ENCODE data around the gene ZFP91.

Gene ZFP91

DNA sequence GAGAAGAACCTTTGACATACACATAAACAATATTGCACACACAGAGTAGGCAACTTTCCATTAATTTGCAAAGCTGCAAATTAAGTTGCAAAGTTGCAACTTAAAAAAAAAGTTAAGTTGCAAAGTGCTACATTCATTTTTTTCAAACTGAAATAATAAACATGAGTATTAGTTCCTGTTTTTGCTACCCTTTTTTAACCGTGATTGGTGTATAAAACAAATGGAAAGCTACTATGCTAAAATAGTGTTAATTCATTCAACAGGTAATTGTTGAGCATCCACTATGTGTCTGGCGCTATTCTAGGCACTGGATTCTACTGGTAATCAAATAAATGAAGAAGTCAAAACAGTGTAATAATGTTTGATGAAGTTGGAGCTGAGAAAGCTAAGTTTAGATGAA lies 8.1 kb downstream of the ZFP91 start:
- no peak for DNase-seq

DNA sequence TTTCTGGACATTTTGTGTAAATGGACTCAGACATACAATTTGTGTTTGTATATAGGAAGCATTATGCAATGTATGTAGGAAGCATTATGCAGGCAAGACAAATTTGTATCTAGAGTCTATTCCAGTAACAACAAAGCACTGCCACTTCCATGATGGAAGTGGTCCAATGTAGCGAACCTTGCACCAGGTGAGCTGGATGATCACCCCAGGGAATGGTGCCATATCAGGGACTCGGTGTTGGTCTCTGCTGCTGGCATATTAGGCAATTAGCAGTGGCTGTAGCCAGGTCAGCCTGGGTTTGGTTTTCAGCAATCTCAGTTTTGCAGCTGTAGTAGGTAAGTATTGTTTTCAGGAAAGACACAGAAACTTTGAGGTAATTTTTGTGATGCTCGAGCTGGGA lies 12.8 kb downstream of the ZFP91 start:
- DNase-seq = no peak

DNA sequence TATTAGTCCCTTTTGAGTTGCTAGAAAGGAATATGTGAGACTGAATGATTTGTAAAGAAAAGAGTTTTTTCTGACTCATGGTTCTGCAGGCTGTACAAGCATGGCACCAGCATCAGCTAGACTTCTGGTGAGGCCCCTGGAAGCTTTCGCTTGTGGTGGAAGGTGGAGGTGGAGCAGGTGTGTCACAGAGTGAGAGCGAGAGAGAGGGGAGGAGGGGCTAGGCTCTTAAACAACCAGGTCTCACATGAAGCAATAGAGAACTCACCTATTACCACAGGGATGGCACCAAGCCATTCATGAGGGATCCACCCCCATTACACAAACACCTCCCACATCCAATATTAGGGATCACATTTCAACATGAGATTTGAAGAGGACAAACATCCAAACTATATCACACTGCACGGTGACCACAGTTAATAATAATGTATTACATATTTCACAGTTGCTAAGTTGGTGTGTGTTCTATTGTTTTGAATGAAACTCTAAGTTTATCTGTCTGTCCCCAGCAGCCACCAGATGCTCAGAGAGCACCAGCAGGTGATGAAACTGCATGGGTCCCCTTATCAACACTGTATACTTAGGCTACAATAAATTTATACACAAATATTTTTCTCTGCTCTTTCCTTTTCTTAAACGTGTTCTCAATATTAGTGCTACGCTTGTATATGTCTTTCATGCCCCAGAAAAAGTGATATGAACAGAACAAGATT lies 14.1 kb downstream of the ZFP91 start:
- peak in 2 of 3 experiments; percentile 57 to 74 for DNase-seq

DNA sequence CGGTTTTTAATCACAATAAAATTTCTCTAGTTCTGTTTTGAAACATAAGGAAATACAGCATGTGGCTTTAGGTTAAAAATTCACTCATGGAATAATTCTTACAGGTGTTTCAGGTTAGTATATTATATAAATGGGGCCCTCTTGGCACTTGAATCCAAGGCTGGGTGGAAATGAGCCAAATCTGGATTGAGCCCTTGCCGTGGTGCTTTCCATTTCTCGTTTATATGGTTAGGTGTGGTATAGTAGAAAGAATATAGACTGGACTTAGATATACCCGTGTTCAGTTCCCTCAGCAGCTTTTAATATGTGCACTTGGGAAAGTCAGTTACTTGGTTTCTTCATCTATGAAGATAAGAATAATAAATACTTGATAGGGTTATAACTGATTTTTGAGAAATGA lies 16.0 kb downstream of the ZFP91 start:
- no peak for DNase-seq

DNA sequence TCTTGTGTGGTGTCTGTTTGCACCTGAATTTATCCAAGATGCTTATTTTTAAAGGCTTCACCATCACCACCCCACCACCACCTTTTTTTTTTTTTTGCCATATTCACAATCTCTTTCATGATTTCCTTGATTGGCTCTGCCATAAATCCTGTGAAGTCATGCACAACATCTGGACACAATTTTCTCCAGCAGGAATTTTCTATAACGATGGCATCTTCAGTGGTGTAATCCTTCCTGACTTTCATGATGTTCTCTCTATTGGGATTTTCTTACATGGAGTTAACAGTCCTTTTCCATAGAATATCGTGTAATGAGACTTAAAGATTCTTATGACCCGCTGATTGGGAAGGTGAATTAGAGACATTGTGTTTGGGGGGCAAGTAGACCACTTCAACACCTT lies 17.8 kb downstream of the ZFP91 start:
- DNase-seq = no peak

DNA sequence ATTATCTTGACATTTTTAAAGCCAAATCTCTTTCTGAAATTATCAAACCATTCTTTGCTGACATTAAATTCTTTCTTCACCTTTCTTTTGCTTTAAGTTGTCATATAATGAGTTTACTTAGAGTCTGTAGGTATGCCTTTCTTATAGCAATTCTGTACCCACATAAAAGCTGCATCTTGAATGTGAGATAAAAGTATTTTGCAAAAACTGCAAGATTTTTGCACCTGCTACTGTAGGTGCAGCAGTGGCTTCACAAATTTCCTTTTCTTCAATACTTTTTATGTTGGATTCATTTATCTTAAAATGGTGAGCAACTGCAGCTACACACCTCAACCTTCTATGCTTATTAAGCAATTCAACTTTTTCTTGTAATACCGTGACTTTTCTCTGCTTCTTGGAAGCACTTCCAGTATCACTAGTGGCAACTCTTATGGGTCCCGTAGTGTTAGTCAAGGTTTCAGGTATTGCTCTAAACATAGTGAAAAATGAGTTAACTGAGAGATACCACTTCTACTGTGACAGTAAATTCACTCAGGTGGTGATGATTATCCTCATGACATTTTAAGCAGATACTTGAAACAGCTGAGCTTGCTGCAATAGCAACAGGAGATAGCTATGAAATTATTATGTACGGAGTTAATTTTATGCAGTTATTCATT lies 18.8 kb downstream of the ZFP91 start:
- no peak for DNase-seq

DNA sequence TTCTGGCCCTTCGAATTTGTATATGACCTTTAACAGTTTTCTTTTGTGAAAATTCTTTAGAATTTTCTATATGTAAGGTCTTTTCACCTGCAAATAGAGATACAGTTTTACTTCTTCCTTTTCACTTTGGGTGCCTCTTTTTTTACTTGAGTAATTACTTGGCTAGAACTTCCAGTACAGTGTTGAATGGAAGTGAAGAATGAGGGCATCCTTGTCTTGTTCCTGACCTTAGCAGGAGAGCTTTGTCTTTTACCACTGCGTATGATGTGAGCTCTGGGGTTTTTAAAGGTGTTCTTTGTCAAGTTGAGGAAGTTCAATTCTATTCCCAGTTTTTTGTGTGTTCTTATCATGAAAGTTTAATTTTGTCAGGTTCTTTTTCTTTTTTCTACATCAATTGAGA lies 21.6 kb downstream of the ZFP91 start:
- DNase-seq = no peak

DNA sequence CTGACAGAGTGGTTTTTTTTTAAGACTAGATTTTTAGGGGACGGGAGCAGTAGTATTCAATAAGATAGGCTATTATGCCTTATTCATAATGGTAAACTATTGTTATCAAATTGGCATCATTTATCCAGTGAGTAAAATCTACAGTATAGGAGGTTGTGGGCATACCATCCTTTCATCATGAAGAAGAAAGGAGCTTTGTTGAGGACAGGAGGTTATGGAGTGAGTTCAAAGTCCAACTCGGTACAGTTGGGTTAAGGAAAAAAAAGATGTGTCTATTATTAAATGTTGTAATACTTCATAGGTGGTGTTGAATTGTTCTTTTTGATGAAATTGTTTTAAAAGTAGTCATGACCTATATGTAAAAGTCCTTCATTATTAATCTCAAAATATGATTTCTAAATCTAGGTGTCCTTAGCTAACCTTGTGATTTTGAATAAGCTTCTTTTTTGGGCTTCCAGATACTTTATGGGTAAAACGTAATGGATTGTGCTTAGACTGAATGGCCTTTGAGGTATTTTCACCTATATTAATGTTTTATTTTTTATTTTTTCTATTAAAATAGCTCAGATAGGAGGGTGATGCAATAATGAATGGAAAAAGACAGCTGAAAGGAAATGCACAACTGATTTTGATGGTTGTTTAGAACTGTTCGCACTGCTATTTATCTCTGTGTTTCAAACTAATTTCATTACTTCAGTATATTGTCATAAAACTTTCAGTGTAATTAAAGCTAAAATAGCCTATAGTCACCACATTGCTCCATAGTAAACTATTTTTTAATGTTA lies 28.3 kb downstream of the ZFP91 start:
- DNase-seq = no peak

DNA sequence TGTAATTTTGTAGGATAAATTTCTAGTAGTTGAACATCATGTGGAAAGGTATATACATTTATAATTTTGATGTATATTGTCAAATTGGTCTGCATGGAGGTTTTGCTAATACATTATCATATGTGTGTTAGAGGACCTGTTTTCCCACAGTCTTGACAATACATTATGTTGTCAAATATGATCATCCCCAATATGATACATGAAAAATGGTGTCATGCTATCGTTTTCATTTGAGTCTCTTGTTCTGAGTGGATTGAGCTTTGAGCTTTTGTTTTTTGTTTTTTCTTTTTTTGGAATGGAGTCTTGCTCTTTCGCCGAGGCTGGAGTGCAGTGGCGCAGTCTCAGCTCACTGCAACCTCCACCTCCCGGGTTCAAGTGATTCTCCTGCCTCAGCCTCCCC lies 29.5 kb downstream of the ZFP91 start:
- no peak for DNase-seq

DNA sequence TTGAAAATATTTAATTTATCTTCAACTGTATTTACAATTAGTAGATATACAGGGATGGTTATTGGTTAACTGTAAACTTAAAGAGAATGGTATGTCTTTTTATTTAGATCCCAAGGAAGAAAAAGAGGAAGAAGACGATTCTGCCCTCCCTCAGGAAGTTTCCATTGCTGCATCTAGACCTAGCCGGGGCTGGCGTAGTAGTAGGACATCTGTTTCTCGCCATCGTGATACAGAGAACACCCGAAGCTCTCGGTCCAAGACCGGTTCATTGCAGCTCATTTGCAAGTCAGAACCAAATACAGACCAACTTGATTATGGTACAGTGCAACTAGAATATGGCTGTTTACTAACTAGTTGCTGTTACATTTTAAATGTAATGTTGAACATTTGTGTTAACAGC lies 30.9 kb downstream of the ZFP91 start:
- no peak for DNase-seq

DNA sequence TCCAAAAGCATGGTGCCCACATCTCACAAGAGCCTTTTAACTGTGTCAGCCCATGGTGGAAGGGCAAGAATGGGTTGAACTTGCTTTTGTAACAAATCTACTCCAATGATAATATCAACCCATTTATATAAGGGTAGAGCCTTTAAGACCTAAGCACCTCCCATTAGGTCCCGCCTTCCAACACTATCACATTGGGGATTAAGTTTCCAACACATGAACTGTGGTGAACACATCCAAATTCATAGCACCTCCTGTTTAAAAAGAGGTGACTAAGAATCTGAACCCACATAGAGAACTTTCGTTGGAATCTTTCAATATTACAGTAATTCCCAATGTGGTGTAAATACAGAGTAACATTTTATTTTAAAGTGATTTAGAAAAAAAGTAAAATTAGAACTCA lies 34.4 kb downstream of the ZFP91 start:
- DNase-seq = no peak

DNA sequence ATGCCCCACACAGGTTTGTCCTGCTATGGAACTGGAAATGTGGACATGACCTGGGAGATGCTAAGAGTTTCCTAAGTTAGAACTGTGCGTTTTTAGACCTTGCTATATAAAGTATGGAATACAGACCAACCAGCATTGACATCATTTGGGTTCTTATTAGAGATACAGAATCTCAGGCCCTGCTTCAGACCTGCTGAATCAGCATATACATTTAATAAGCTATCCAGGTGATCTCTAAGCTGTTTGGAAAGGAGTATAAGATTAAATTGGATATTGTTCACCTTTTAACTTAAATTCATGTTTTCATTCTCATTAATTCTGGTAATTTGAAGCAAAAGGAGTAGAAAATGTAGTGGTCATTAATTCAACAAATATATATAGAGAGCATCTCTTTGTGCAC lies 36.7 kb downstream of the ZFP91 start:
- DNase-seq = no peak

DNA sequence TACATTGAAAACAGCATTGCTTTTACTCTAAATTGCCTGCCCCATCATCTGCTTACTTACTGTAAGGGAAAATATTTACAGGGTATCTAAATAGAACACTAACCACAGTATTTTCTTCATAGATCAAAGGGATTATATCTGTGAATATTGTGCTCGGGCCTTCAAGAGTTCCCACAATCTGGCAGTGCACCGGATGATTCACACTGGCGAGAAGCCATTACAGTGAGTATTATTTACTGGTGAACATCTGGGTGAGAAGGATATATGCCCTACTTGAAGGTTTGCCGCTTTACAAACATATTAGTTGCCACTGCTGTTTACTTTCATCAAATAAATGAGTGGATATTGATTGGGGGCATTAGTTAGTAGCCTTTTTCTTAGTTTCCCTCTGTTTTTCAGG lies 37.7 kb downstream of the ZFP91 start:
- no peak for DNase-seq

DNA sequence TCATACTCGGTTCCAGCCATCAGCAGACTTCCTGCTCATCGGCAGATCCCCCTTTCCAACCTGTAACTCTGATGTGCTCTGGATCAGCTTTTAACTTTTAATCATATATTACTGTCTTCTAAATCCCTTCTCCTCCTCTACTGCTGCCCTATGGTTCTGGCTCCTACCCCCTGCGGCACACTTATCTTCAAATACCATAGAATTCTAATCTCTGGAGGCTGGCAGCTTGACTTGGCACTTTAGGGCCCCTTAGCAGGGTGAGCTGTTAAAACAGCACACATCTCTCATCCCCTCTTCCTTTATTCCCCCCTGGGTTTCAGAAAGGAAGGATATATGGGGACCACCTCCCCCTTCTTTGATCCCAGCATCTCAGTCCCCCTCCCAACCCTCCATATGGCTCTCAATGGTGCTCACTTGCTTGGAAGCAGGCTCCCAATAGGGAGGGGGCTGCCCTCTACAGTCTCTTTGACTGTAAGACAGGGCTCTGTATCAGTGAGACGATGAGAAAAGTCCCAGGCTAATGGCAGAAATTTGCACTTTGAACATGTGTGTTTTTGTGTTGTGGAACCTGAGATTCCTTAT lies 39.2 kb downstream of the ZFP91 start:
- DNase-seq = no peak

DNA sequence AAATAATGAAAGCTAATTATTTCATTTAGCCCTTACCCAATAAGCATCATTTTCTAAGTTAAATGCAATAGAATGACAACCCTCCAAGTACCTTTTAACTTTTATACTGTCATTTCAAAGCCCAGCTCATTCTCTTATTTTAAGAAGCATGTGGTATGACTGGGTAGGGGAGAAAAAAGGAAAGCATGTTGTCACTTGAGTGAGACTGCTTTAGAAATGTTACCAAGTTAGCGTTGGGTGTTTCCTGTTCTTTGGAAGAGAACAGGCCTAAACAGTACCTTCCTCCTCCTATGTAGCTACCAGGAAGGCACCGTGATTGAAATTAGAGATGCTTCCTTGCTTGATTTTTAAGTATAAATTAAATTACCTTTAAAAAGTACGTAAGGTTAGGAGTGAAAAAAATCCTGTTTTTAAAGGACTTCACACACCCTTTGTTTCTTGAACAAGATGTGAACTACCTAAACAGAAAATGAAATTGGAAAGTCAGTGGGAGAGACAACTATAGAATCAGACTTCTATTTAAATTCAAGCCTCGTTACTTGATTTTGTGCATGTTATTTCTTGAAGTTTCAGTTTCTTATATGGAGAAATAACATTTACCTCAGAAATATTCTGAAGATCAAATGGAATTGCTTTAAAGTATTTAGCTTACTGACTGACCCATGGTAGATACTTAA lies 42.9 kb downstream of the ZFP91 start:
- no peak for DNase-seq

DNA sequence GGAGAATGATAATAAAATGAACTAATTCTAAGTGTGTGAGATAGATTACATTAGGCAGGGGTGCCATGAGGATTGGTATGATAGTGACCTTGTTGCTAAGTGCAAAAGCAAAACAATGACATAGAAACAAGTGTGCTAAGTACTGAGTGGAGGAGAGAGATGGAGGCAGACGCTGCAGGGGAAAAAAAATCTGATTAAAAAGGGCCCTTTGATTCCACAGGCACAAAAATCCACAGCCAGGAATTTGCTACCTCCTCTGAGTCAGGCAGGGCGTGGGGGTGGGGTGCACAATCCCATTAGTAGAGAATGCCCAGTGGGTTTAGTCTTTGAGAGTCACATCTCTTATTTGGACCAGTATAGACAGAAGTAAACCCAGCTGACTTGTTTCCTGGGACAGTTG lies 43.5 kb downstream of the ZFP91 start, which contains the start of gene CNTF:
CNTF (plus strand) TSS at position 322 of the 400 bp plus-strand sequence. CDS start 88 bp downstream, outside the sequence.
- DNase-seq = peak in 1 of 3 experiments; percentile 37

DNA sequence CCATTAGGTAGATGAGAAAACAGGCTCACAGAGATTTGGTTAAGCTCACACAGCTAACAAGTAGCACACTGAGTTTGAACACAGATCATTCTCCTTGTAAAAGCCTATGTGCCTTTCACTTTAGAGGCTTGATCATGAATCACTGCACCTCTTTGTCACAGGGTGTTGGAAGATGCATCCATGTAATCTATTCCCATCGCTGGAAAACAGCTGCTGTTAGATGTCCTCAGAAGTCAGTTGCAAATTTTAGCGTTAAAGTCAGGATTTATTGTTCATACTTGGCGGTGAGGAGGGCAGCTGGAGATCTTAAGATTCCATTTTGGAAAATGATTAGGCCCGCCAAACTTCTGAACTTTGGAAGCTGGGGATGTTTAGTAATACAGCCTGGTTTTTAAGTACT lies 46.2 kb downstream of the ZFP91 start:
- DNase-seq = no peak

DNA sequence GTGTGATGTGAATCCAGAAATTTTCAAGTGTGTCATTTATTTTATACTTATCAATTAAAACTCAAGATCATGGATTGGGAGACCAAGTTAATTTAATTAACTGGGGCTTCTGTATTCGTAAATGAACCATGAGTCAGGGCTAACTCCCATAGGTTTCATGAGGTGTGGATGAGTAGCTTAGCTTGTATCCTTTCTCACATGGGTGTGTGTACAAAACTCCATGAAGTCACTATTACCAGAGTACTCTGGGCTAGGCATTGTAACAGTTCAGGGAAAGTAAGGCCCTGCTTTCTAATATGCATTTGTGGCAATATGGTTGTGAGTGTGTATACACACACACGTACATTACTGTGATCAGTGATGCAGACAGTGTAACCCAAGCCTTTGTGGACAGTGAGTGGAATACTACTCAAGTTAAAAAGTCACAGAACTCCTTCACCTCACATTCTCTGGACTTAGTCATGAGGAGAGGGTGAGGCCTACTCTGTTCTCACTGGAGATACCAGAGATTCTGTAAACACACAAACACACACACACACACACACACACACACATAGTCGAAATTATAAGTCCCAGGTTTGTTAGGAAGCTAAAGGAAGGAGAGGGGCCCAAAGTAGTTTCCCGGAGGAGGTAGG lies 47.1 kb downstream of the ZFP91 start:
- no peak for DNase-seq

DNA sequence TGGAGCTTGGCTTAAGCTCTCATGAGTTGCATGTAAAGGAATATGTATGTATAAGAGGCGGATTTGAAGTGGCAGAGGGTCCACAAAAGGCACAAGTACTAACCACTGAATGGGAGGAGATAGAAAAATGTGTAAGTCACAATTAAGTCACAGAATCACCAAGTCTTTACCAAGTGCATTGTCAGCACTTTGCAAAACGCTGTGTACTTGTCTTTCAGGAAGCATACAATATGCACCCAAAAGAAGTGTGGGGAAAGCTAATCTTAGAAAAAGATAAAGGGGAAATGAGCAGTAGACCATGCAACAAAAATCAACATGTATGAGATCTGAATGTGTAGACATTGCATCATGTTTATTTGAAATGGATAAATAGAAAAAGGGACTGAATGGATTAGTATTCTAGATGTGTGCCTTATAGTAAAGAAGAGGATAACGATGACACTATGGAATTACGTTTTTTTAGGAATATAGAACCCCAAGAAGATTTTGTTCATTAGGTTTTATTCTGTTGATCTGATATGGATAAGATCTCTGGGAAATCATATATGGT lies 48.1 kb downstream of the ZFP91 start:
- no peak for DNase-seq

DNA sequence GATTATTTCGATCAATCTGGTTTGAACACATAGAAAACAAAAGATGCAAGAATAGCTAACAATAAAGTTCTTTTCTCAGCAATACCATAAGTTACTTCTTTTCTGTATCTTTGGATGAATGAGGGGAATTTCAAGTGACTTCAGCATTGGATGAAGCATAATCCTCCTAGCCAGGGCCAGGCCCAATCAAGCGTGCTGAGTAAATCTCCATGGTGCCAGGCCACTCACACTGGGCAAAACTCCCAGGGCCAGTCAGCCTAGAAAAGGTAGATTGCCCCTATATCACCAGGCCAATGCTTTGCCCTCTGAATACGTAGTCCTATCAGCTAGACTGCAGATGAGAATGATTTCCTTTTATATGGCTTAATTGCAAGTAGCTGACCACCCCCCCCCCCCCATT lies 49.6 kb downstream of the ZFP91 start:
- no peak for DNase-seq

DNA sequence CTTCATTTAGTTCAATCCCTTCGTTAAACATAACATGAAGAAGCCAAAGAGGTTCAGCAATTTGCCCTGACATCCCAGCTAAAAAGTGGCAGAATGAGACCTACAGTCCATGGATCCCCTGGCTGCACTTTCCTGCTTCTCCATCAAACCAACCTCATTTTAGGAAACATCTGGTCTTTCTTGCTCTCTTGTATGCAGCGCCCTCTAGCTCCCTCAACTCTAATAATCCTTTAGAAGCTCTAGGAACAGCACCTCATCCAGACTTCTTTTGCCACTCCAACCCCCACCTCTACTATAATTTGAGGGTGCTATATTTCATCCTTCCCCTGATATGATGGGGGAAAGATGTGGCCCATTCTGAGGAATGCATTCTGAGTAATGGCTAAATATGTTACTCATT lies 51.0 kb downstream of the ZFP91 start:
- DNase-seq = peak in 1 of 3 experiments; percentile 40

DNA sequence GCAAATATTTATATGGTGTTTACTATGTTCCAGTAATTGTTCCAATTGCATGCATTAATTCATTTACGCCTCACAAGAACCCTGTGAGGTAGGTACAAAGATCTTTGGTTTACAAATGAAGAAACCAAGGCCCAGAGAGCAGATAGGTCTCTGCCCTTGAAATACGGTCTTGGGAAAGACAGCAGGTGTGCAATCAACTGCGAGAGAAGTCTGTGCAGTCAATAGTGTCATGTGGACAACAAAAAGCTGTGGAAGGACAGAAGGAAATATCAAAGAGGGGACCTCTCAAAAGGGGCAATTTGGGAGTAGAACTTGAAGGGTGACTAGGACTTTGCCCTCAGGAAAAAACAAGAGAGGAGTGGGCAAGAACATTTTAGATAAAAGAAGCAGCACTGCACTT lies 52.5 kb downstream of the ZFP91 start:
- DNase-seq = no peak
